HepG2 (cell line): ENCODE measurements around the gene SNIP1. TPM values are rescaled to one million over a fixed set of nuclear protein-coding genes. Genes with fewer than 3 reads are reported as not detected.

Source experiments
- RNF2 ChIP-seq: fragments of 450-650 bp; conservative IDR thresholded peaks from 2 replicates; pipeline ENCODE4 v1.6.1; 2016; ENCODE audit warnings: low read depth
- ZBTB3 ChIP-seq: sonication (generic); formaldehyde crosslinking; IDR thresholded peaks from 2 replicates; pipeline ENCODE4 v1.4.0; 2020; ENCODE audit warnings: low read depth, mild to moderate bottlenecking, moderate library complexity, missing genetic modification reagents, borderline replicate concordance
- polyA plus RNA-seq, 8 experiments: library from polyadenylated mRNA; depleted of rRNA in 3 of 8; stranded (reverse) in 7 of 8; unstranded in 1 of 8; fragments of >200 nt; fragmentation: Illumina TruSeq in 4 of 8; extraction: Trizol in 4 of 8; gene quantifications; 2 replicates each; pipeline versions ENCODE4 v1.2.1 to v1.2.3, GENCODE V29; 2011 to 2016; ENCODE audit warnings: low read depth in 4 of 8, missing spikeins in 1 of 8, mixed read lengths in 1 of 8; ENCODE audit not compliant: insufficient read depth in 1 of 8
- total RNA-seq, 5 experiments: library from RNA; depleted of rRNA; stranded (reverse); fragments of >200 nt; fragmentation: Illumina TruSeq; extraction: Trizol; gene quantifications; 2 replicates each; pipeline ENCODE4 v1.2.3, GENCODE V29; 2016; ENCODE audit warnings: low read depth in 1 of 5
- TF ChIP-seq, protein P1 (sequence below): sonication (generic); formaldehyde crosslinking; IDR thresholded peaks from 2 replicates; pipeline ENCODE4 v1.4.0; 2020; ENCODE audit warnings: mild to moderate bottlenecking, missing genetic modification reagents, borderline replicate concordance
- TF ChIP-seq, protein P2 (sequence below), 2 experiments: IDR thresholded peaks; 2 replicates each; pipeline ENCODE4 v1.6.1; 2011 to 2012; ENCODE audit warnings: low read length in 2 of 2, borderline replicate concordance in 1 of 2, low read depth in 1 of 2, mild to moderate bottlenecking in 1 of 2, moderate library complexity in 1 of 2
- TF ChIP-seq, protein P3 (sequence below): sonication (generic); formaldehyde crosslinking; IDR thresholded peaks from 2 replicates; pipeline ENCODE4 v1.4.0; 2020; ENCODE audit warnings: mild to moderate bottlenecking, missing genetic modification reagents
- TF ChIP-seq, protein P4 (sequence below): sonication (generic); formaldehyde crosslinking; IDR thresholded peaks from 2 replicates; pipeline ENCODE4 v1.5.1; 2020; ENCODE audit warnings: mild to moderate bottlenecking, missing genetic modification reagents, borderline replicate concordance
- TF ChIP-seq, protein P5 (sequence below): sonication (generic); formaldehyde crosslinking; IDR thresholded peaks from 2 replicates; pipeline ENCODE4 v1.8.0; 2023; ENCODE audit warnings: mild to moderate bottlenecking, missing genetic modification reagents
- TF ChIP-seq, protein P6 (sequence below): sonication (generic); formaldehyde crosslinking; IDR thresholded peaks from 2 replicates; pipeline ENCODE4 v1.8.0; 2022; ENCODE audit warnings: missing genetic modification reagents, low read depth, mild to moderate bottlenecking, borderline replicate concordance

SNIP1 gene
- total and polyA plus RNA-seq, 2 of the 13 experiments (the other 11 are each of a cell fraction or from before 2014, with no cell fraction given), result 5.5 to 11.2 TPM

DNA sequence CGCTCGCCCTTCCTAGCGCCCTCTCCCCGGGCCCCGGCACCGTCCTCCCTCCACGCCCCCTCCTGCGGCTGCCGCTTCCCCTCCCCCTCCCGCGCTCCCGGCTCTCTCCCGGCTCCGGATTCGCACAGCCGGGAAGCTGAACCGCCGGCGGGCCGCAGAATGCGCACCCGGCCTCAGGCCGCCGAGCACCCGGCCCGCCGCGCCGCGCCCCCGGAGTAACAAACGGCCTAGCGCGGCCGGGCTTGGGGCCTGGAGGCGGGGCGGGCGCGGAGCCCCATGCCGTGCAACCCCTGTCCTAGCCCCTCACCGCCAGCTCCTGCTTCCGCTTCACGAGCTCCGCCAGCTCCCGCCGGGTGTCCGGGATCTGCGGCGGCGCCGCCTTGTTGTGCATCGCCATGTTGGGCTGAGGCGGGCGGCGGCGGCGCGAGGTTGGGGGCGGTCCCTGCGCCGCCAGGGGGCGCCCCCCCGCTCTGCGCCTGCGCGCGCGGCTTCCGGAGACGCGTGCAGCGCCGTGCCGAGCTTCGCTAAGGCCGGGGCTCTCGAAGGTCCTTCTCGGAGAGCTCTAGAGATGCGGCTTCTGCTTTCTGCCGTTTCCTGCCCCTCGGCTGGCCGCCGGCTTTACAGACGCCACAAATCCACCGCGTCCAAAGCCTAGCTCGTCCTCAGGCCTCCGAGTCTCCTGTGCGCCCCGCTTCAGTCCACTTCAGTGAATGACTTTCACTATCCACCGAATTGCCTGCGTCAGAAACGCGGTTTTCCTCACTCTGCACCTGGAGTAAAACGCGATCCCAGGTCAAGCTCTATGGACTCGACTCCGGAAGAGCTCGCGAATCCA, 39.5 kb downstream of the SNIP1 start, which contains the start of gene MEAF6 (continued):
- TF ChIP-seq, protein P1, sequence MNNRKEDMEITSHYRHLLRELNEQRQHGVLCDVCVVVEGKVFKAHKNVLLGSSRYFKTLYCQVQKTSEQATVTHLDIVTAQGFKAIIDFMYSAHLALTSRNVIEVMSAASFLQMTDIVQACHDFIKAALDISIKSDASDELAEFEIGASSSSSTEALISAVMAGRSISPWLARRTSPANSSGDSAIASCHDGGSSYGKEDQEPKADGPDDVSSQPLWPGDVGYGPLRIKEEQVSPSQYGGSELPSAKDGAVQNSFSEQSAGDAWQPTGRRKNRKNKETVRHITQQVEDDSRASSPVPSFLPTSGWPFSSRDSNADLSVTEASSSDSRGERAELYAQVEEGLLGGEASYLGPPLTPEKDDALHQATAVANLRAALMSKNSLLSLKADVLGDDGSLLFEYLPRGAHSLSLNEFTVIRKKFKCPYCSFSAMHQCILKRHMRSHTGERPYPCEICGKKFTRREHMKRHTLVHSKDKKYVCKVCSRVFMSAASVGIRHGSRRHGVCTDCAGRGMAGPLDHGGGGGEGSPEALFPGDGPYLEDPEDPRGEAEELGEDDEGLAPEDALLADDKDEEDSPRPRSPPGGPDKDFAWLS (CRISPR knock-in tag), result no peak
- TF ChIP-seq, protein P2, sequence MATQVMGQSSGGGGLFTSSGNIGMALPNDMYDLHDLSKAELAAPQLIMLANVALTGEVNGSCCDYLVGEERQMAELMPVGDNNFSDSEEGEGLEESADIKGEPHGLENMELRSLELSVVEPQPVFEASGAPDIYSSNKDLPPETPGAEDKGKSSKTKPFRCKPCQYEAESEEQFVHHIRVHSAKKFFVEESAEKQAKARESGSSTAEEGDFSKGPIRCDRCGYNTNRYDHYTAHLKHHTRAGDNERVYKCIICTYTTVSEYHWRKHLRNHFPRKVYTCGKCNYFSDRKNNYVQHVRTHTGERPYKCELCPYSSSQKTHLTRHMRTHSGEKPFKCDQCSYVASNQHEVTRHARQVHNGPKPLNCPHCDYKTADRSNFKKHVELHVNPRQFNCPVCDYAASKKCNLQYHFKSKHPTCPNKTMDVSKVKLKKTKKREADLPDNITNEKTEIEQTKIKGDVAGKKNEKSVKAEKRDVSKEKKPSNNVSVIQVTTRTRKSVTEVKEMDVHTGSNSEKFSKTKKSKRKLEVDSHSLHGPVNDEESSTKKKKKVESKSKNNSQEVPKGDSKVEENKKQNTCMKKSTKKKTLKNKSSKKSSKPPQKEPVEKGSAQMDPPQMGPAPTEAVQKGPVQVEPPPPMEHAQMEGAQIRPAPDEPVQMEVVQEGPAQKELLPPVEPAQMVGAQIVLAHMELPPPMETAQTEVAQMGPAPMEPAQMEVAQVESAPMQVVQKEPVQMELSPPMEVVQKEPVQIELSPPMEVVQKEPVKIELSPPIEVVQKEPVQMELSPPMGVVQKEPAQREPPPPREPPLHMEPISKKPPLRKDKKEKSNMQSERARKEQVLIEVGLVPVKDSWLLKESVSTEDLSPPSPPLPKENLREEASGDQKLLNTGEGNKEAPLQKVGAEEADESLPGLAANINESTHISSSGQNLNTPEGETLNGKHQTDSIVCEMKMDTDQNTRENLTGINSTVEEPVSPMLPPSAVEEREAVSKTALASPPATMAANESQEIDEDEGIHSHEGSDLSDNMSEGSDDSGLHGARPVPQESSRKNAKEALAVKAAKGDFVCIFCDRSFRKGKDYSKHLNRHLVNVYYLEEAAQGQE (IDR thresholded peaks at IDR 0.05; ENCODE audit: borderline replicate concordance in 1 of 2, low read depth in 1 of 2, low read length in 2 of 2), result no peak
- TF ChIP-seq, protein P3, sequence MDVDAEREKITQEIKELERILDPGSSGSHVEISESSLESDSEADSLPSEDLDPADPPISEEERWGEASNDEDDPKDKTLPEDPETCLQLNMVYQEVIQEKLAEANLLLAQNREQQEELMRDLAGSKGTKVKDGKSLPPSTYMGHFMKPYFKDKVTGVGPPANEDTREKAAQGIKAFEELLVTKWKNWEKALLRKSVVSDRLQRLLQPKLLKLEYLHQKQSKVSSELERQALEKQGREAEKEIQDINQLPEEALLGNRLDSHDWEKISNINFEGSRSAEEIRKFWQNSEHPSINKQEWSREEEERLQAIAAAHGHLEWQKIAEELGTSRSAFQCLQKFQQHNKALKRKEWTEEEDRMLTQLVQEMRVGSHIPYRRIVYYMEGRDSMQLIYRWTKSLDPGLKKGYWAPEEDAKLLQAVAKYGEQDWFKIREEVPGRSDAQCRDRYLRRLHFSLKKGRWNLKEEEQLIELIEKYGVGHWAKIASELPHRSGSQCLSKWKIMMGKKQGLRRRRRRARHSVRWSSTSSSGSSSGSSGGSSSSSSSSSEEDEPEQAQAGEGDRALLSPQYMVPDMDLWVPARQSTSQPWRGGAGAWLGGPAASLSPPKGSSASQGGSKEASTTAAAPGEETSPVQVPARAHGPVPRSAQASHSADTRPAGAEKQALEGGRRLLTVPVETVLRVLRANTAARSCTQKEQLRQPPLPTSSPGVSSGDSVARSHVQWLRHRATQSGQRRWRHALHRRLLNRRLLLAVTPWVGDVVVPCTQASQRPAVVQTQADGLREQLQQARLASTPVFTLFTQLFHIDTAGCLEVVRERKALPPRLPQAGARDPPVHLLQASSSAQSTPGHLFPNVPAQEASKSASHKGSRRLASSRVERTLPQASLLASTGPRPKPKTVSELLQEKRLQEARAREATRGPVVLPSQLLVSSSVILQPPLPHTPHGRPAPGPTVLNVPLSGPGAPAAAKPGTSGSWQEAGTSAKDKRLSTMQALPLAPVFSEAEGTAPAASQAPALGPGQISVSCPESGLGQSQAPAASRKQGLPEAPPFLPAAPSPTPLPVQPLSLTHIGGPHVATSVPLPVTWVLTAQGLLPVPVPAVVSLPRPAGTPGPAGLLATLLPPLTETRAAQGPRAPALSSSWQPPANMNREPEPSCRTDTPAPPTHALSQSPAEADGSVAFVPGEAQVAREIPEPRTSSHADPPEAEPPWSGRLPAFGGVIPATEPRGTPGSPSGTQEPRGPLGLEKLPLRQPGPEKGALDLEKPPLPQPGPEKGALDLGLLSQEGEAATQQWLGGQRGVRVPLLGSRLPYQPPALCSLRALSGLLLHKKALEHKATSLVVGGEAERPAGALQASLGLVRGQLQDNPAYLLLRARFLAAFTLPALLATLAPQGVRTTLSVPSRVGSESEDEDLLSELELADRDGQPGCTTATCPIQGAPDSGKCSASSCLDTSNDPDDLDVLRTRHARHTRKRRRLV (CRISPR knock-in tag), result no peak
- TF ChIP-seq ZBTB3 (CRISPR knock-in tag) (no peak), RNF2 (peak; percentile 98)
- TF ChIP-seq, protein P4, sequence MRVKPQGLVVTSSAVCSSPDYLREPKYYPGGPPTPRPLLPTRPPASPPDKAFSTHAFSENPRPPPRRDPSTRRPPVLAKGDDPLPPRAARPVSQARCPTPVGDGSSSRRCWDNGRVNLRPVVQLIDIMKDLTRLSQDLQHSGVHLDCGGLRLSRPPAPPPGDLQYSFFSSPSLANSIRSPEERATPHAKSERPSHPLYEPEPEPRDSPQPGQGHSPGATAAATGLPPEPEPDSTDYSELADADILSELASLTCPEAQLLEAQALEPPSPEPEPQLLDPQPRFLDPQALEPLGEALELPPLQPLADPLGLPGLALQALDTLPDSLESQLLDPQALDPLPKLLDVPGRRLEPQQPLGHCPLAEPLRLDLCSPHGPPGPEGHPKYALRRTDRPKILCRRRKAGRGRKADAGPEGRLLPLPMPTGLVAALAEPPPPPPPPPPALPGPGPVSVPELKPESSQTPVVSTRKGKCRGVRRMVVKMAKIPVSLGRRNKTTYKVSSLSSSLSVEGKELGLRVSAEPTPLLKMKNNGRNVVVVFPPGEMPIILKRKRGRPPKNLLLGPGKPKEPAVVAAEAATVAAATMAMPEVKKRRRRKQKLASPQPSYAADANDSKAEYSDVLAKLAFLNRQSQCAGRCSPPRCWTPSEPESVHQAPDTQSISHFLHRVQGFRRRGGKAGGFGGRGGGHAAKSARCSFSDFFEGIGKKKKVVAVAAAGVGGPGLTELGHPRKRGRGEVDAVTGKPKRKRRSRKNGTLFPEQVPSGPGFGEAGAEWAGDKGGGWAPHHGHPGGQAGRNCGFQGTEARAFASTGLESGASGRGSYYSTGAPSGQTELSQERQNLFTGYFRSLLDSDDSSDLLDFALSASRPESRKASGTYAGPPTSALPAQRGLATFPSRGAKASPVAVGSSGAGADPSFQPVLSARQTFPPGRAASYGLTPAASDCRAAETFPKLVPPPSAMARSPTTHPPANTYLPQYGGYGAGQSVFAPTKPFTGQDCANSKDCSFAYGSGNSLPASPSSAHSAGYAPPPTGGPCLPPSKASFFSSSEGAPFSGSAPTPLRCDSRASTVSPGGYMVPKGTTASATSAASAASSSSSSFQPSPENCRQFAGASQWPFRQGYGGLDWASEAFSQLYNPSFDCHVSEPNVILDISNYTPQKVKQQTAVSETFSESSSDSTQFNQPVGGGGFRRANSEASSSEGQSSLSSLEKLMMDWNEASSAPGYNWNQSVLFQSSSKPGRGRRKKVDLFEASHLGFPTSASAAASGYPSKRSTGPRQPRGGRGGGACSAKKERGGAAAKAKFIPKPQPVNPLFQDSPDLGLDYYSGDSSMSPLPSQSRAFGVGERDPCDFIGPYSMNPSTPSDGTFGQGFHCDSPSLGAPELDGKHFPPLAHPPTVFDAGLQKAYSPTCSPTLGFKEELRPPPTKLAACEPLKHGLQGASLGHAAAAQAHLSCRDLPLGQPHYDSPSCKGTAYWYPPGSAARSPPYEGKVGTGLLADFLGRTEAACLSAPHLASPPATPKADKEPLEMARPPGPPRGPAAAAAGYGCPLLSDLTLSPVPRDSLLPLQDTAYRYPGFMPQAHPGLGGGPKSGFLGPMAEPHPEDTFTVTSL (CRISPR knock-in tag), result peak; percentile 69; the same call in 1 of the 2 replicates
- TF ChIP-seq, protein P5, sequence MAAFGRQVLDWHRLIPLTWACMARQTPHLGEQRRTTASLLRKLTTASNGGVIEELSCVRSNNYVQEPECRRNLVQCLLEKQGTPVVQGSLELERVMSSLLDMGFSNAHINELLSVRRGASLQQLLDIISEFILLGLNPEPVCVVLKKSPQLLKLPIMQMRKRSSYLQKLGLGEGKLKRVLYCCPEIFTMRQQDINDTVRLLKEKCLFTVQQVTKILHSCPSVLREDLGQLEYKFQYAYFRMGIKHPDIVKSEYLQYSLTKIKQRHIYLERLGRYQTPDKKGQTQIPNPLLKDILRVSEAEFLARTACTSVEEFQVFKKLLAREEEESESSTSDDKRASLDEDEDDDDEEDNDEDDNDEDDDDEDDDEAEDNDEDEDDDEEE (CRISPR knock-in tag), result no peak; the same call in 1 of the 2 replicates
- TF ChIP-seq, protein P6, sequence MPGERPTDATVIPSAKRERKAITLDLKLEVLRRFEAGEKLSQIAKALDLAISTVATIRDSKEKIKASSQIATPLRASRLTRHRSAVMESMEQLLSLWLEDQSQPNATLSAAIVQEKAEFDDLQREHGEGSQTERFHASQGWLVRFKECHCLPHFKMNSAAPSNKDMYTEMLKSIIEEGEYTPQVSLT, result no peak
